WTC11 (cell line): ENCODE data around the gene VWF. TPM values are rescaled to one million over a fixed set of nuclear protein-coding genes. Genes with fewer than 3 reads are reported as not detected.

Experiments
- ATAC-seq: fragments of 200-7000 bp; cut with Tn5 transposase; 2 replicates; pipeline ENCODE4 v1.10.0; 2021; ENCODE audit warnings: mild to moderate bottlenecking, moderate library complexity
- CTCF ChIA-PET: fragments of 300-600 bp; sonication (Branson Sonifier 250); formaldehyde crosslinking; loops from one replicate; lab custom pipeline; 2021; ENCODE audit warnings: antibody characterized with exemption; lab: Charles Lee
- POLR2A ChIA-PET: fragments of 350-600 bp; sonication (Branson Sonifier 250); formaldehyde crosslinking; loops from one replicate; lab custom pipeline; 2021; ENCODE audit warnings: antibody characterized with exemption; lab: Charles Lee
- DNase-seq: peaks from one replicate; pipeline ENCODE4 v3.0.0; 2021; ENCODE audit warnings: low spot score
- H3K27ac Mint-ChIP-seq: 2 replicates; pipeline ENCODE4 v1.8.0; 2021; ENCODE audit warnings: mixed read lengths
- H3K27me3 Mint-ChIP-seq: 2 replicates; pipeline ENCODE4 v1.8.0; 2021; ENCODE audit warnings: low read depth, mild to moderate bottlenecking, moderate library complexity, mixed read lengths
- H3K36me3 Mint-ChIP-seq: 2 replicates; pipeline ENCODE4 v1.8.0; 2021; ENCODE audit warnings: mixed read lengths
- H3K4me1 Mint-ChIP-seq: 2 replicates; pipeline ENCODE4 v1.8.0; 2022; ENCODE audit warnings: mixed read lengths
- H3K4me3 Mint-ChIP-seq: 2 replicates; pipeline ENCODE4 v1.8.0; 2021; ENCODE audit warnings: mild to moderate bottlenecking, moderate library complexity, mixed read lengths
- H3K9me3 Mint-ChIP-seq: 2 replicates; pipeline ENCODE4 v1.8.0; 2021; ENCODE audit warnings: mixed read lengths
- AFF4 ChIP-seq: sonication (generic); formaldehyde crosslinking; IDR thresholded peaks from 2 replicates; pipeline ENCODE4 v1.8.1; 2023; ENCODE audit warnings: mild to moderate bottlenecking, missing genetic modification reagents, borderline replicate concordance
- AR ChIP-seq: fragments of 250-450 bp; sonication (Bioruptor Pico); IDR thresholded peaks from 2 replicates; pipeline ENCODE4 v1.9.0; 2021; ENCODE audit warnings: mild to moderate bottlenecking
- ARID4B ChIP-seq: sonication (generic); formaldehyde crosslinking; IDR thresholded peaks from 2 replicates; pipeline ENCODE4 v1.8.0; 2023; ENCODE audit warnings: missing genetic modification reagents, mild to moderate bottlenecking, borderline replicate concordance
- ATF1 ChIP-seq: sonication (generic); formaldehyde crosslinking; IDR thresholded peaks from 2 replicates; pipeline ENCODE4 v1.8.1; 2023; ENCODE audit warnings: mild to moderate bottlenecking, moderate library complexity, missing genetic modification reagents
- CBFB ChIP-seq: sonication (generic); formaldehyde crosslinking; IDR thresholded peaks from 2 replicates; pipeline ENCODE4 v1.8.1; 2022; ENCODE audit warnings: mild to moderate bottlenecking, low read depth, missing genetic modification reagents
- CDX4 ChIP-seq: fragments of 250-450 bp; sonication (Bioruptor Pico); IDR thresholded peaks from 2 replicates; pipeline ENCODE4 v1.9.0; 2021; ENCODE audit warnings: moderate library complexity, mild to moderate bottlenecking, inconsistent platforms, borderline replicate concordance
- EMX1 ChIP-seq: fragments of 250-450 bp; sonication (Bioruptor Pico); IDR thresholded peaks from 2 replicates; pipeline ENCODE4 v1.8.0; 2021; ENCODE audit warnings: mild to moderate bottlenecking
- ESRRA ChIP-seq: sonication (generic); formaldehyde crosslinking; IDR thresholded peaks from 2 replicates; pipeline ENCODE4 v1.8.1; 2022; ENCODE audit warnings: mild to moderate bottlenecking, missing genetic modification reagents, borderline replicate concordance
- GTF2I ChIP-seq: fragments of 250-450 bp; sonication (Bioruptor Pico); conservative IDR thresholded peaks from 2 replicates; pipeline ENCODE4 v1.4.0; 2021; ENCODE audit warnings: mild to moderate bottlenecking
- JAZF1 ChIP-seq: fragments of 250-450 bp; sonication (Bioruptor Pico); IDR thresholded peaks from 2 replicates; pipeline ENCODE4 v1.9.0; 2021; ENCODE audit warnings: moderate library complexity, mild to moderate bottlenecking, inconsistent platforms
- MXD4 ChIP-seq: fragments of 250-450 bp; sonication (Bioruptor Pico); IDR thresholded peaks from 2 replicates; pipeline ENCODE4 v1.8.0; 2021; ENCODE audit warnings: mild to moderate bottlenecking, moderate library complexity, borderline replicate concordance
- NFE2L1 ChIP-seq: sonication (generic); formaldehyde crosslinking; IDR thresholded peaks from 2 replicates; pipeline ENCODE4 v1.8.1; 2023; ENCODE audit warnings: missing genetic modification reagents
- NR3C1 ChIP-seq: sonication (generic); formaldehyde crosslinking; conservative IDR thresholded peaks from 2 replicates; pipeline ENCODE4 v1.8.1; 2023; ENCODE audit warnings: low read depth, mild to moderate bottlenecking, missing genetic modification reagents
- PRRX2 ChIP-seq: fragments of 250-450 bp; sonication (Bioruptor Pico); IDR thresholded peaks from 2 replicates; pipeline ENCODE4 v1.8.0; 2021; ENCODE audit warnings: mild to moderate bottlenecking
- RORB ChIP-seq: fragments of 250-450 bp; sonication (Bioruptor Pico); IDR thresholded peaks from 2 replicates; pipeline ENCODE4 v1.9.0; 2021; ENCODE audit warnings: mild to moderate bottlenecking
- SMAD4 ChIP-seq: sonication (generic); formaldehyde crosslinking; IDR thresholded peaks from 2 replicates; pipeline ENCODE4 v1.8.0; 2022; ENCODE audit warnings: mild to moderate bottlenecking, missing genetic modification reagents
- TEAD4 ChIP-seq: sonication (generic); formaldehyde crosslinking; IDR thresholded peaks from 2 replicates; pipeline ENCODE4 v1.8.0; 2022; ENCODE audit warnings: mild to moderate bottlenecking, missing genetic modification reagents
- ZNF219 ChIP-seq: sonication (generic); formaldehyde crosslinking; IDR thresholded peaks from 2 replicates; pipeline ENCODE4 v1.8.0; 2023; ENCODE audit warnings: missing genetic modification reagents, mild to moderate bottlenecking, borderline replicate concordance
- ZNF317 ChIP-seq: sonication (generic); formaldehyde crosslinking; IDR thresholded peaks from 2 replicates; pipeline ENCODE4 v1.8.1; 2023; ENCODE audit warnings: low read depth, mild to moderate bottlenecking, moderate library complexity, missing genetic modification reagents, borderline replicate concordance
- total RNA-seq: library from RNA; stranded (reverse); gene quantifications from 3 replicates; pipeline ENCODE4 v1.2.3, GENCODE V29; 2021
- TF ChIP-seq, protein P1 (sequence below): sonication (generic); formaldehyde crosslinking; IDR thresholded peaks from 2 replicates; pipeline ENCODE4 v1.8.0; 2023; ENCODE audit warnings: missing genetic modification reagents
- TF ChIP-seq, protein P2 (sequence below): sonication (generic); formaldehyde crosslinking; IDR thresholded peaks from 2 replicates; pipeline ENCODE4 v1.8.0; 2022; ENCODE audit warnings: mild to moderate bottlenecking, missing genetic modification reagents

The VWF gene
- total RNA-seq, 1 experiment from 2014 or later, result 0.48 TPM

DNA sequence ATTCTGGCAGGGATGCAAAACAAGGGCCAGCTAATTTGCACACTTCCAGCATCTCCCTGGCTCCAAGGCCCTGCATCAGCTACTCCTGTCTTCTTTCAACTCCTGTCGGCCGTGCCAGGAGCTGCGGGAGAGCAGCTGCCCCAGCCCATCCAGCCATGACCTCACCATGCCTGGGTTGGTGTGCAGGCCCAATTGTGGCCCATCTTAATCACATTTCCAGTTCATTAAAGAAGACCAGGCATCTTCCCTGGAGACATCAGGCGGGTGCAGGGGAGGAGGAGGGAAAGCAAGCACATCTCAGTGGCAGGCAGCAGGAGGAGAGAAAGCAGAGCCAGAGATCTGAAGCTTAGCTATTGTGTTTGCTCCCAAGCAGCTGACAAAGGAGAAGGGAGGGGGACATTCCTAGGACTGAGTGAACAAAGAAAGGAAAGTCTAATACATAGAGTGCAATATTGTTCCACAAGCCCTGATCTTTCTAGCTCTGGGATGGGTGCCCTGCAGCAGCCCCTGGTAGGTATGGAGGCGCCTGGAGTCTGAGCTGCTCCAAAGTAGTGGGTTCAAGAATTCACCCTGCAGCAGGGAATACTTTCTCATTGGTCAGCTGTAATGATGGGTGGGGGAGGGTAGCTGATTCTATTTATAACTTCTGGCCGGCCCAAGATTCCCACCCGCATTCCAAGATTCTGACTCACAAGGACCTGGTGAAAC is 40.1 kb downstream of the VWF start (continued):
- no peak for TF ChIP-seq AR (CRISPR knock-in tag)

- TF ChIP-seq CBFB (CRISPR knock-in tag) (no peak), TEAD4 (CRISPR knock-in tag) (no peak), NR3C1 (no peak), ZNF317 (CRISPR knock-in tag) (no peak), CDX4 (CRISPR knock-in tag) (no peak), GTF2I (CRISPR knock-in tag) (no peak), ATF1 (CRISPR knock-in tag) (no peak), RORB (CRISPR knock-in tag) (no peak), MXD4 (CRISPR knock-in tag) (no peak), ESRRA (CRISPR knock-in tag) (no peak), EMX1 (no peak), ARID4B (CRISPR knock-in tag) (no peak), ZNF219 (CRISPR knock-in tag) (no peak), PRRX2 (CRISPR knock-in tag) (no peak), JAZF1 (CRISPR knock-in tag) (no peak), SMAD4 (no peak), NFE2L1 (CRISPR knock-in tag) (no peak), AFF4 (no peak)
- TF ChIP-seq, protein P1, sequence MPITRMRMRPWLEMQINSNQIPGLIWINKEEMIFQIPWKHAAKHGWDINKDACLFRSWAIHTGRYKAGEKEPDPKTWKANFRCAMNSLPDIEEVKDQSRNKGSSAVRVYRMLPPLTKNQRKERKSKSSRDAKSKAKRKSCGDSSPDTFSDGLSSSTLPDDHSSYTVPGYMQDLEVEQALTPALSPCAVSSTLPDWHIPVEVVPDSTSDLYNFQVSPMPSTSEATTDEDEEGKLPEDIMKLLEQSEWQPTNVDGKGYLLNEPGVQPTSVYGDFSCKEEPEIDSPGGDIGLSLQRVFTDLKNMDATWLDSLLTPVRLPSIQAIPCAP (CRISPR knock-in tag), result no peak
- TF ChIP-seq, protein P2, sequence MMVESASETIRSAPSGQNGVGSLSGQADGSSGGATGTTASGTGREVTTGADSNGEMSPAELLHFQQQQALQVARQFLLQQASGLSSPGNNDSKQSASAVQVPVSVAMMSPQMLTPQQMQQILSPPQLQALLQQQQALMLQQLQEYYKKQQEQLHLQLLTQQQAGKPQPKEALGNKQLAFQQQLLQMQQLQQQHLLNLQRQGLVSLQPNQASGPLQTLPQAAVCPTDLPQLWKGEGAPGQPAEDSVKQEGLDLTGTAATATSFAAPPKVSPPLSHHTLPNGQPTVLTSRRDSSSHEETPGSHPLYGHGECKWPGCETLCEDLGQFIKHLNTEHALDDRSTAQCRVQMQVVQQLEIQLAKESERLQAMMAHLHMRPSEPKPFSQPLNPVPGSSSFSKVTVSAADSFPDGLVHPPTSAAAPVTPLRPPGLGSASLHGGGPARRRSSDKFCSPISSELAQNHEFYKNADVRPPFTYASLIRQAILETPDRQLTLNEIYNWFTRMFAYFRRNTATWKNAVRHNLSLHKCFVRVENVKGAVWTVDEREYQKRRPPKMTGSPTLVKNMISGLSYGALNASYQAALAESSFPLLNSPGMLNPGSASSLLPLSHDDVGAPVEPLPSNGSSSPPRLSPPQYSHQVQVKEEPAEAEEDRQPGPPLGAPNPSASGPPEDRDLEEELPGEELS (CRISPR knock-in tag), result no peak
- peaks cover 34% of the 10 kb centered on the region for H3K4me1 Mint-ChIP-seq
- DNase-seq (no peak), ATAC-seq (no peak)
- H3K4me3 Mint-ChIP-seq, result no peak overlapping the region
- no peaks in the 10 kb centered on the region for H3K36me3 Mint-ChIP-seq
- no peak overlapping the region for H3K27ac Mint-ChIP-seq
- ChIA-PET POLR2A (interaction anchor here (0.6 kb wide), 1 partner anchor 606 kb away, joined by 5 read pairs; the partner anchor contains the start of gene ZNF384), CTCF (interaction anchor here (0.8 to 2.4 kb wide), 11 partner anchors 9 to 381 kb away, joined by 3 to 22 read pairs (median 5); no protein-coding TSS in a partner anchor)
- H3K27me3 Mint-ChIP-seq, result no peaks in the 10 kb centered on the region
- H3K9me3 Mint-ChIP-seq, result 0 out of 2 replicates have a peak, but pooled peaks cover 4% of the 10 kb centered on the region
These were observed 40.9 kb downstream of the VWF start for GRCh38 chr12:6083601-6084000.
